Muscle of leg (tissue), 11 donors: ENCODE data around the gene EFCAB10. TPM values are rescaled to one million over a fixed set of nuclear protein-coding genes. Genes with fewer than 3 reads are reported as not detected.
"Not testable (repeated sequence)": the region's sequence is repeated elsewhere in the genome, so short reads cannot be mapped to it uniquely, and the experiment has no call there.

Experiments
- DNase-seq: peaks from one replicate; pipeline ENCODE4 v3.0.0; 2013
- H3K27ac ChIP-seq: one replicate; pipeline ENCODE4 v1.5.1; 2013; ENCODE audit warnings: mild to moderate bottlenecking, low read length, control low read depth
- H3K27me3 ChIP-seq: one replicate; pipeline ENCODE4 v1.6.1; 2013; ENCODE audit warnings: low read length; ENCODE audit not compliant: control insufficient read depth, insufficient read depth
- H3K36me3 ChIP-seq: one replicate; pipeline ENCODE4 v1.6.1; 2013; ENCODE audit warnings: low read length; ENCODE audit not compliant: control insufficient read depth, insufficient read depth
- H3K4me1 ChIP-seq: one replicate; pipeline ENCODE4 v1.6.1; 2013; ENCODE audit warnings: low read length; ENCODE audit not compliant: control insufficient read depth, insufficient read depth
- H3K4me3 ChIP-seq: one replicate; pipeline ENCODE4 v1.5.1; 2013; ENCODE audit warnings: low read length, control low read depth
- H3K9me3 ChIP-seq: replicated peaks from 2 replicates; pipeline ENCODE4 v1.6.1; 2013; ENCODE audit warnings: low read depth, low read length; ENCODE audit not compliant: control insufficient read depth
- WGBS: methylation state at CpG from one replicate; pipeline ENCODE4 v1.1.5; 2013; ENCODE audit warnings: missing lambda C conversion rate; ENCODE audit not compliant: insufficient coverage; 5-methylcytosine and 5-hydroxymethylcytosine counted together
- polyA plus RNA-seq, 8 donors: library from polyadenylated mRNA; unstranded; fragments of 120-200 nt; gene quantifications; one replicate each; pipeline versions ENCODE4 v1.2.1 to v1.2.3, GENCODE V29; 2013; ENCODE audit warnings: inconsistent platforms in 1 of 8, low replicate concordance in 1 of 8; ENCODE audit not compliant: insufficient read length in 8 of 8, insufficient read depth in 1 of 8
- total RNA-seq: library from RNA; stranded (reverse); fragments of 120-200 nt; gene quantifications from one replicate; pipeline ENCODE4 v1.2.4, GENCODE V29; 2013

EFCAB10 gene
- total and polyA plus RNA-seq, 9 donors = 0.58 to 1.6 (median 1.1) TPM; not detected in 1

GRCh38 chr7:105520620-105521019 is 60.7 kb downstream of the EFCAB10 start:
- H3K36me3 ChIP-seq, H3K4me3 ChIP-seq, H3K27me3 ChIP-seq, H3K9me3 ChIP-seq, DNase-seq, H3K27ac ChIP-seq: not testable (repeated sequence)
- H3K4me1 ChIP-seq = peaks cover 14% of the 10 kb centered on the region
- 100% methylated on average over 3 of the region's 7 CpGs for WGBS

- DNase-seq = no peak
- H3K36me3 ChIP-seq = peaks cover 4% of the 10 kb centered on the region
- H3K9me3 ChIP-seq = no peaks in the 10 kb centered on the region
- WGBS = 100% methylated on average over 1 of the region's 6 CpGs
- no peak overlapping the region for H3K27ac ChIP-seq
- no peaks in the 10 kb centered on the region for H3K27me3 ChIP-seq
- H3K4me3 ChIP-seq = no peak overlapping the region
- peaks cover 14% of the 10 kb centered on the region for H3K4me1 ChIP-seq
These were observed 61.9 kb downstream of the EFCAB10 start for GRCh38 chr7:105519353-105519752.

GRCh38 chr7:105515610-105516009 is 65.7 kb downstream of the EFCAB10 start:
- H3K4me3 ChIP-seq, H3K9me3 ChIP-seq, H3K27ac ChIP-seq, H3K36me3 ChIP-seq, DNase-seq, H3K27me3 ChIP-seq, H3K4me1 ChIP-seq: not testable (repeated sequence)
- WGBS = 100% methylated on average over 3 of the region's 7 CpGs

Other genes with a start within 250 kb of the EFCAB10 start
- 34.4 TPM for gene SRPK2, start 192.6 kb downstream of the EFCAB10 start, total RNA-seq
- gene SRPK2, start 192.6 kb downstream of the EFCAB10 start, polyA plus RNA-seq = 10 to 100 TPM; 28.4 to 45.1 (median 35.3) TPM
- 13.1 TPM for gene PUS7, start 59.2 kb downstream of the EFCAB10 start, total RNA-seq
- gene PUS7, start 59.2 kb downstream of the EFCAB10 start, polyA plus RNA-seq = 10 to 100 TPM in 6 of 8 donors, 1 to 10 TPM in 2; 8.6 to 16.2 (median 11.8) TPM
- gene RINT1, start 49.3 kb downstream of the EFCAB10 start, total RNA-seq = 11.0 TPM
- 10 to 100 TPM; 11.9 to 23.5 (median 16.7) TPM for gene RINT1, start 49.3 kb downstream of the EFCAB10 start, polyA plus RNA-seq